GM21528 (cell line): ENCODE measurements around the gene GABRB3.

ENCODE experiments used
- ATAC-seq: cut with Tn5 transposase; IDR thresholded peaks from one replicate; pipeline ENCODE4 v1.9.1; 2021; ENCODE audit warnings: mild to moderate bottlenecking, moderate library complexity; ENCODE audit not compliant: unreplicated experiment, low FRiP score

The GABRB3 gene

DNA sequence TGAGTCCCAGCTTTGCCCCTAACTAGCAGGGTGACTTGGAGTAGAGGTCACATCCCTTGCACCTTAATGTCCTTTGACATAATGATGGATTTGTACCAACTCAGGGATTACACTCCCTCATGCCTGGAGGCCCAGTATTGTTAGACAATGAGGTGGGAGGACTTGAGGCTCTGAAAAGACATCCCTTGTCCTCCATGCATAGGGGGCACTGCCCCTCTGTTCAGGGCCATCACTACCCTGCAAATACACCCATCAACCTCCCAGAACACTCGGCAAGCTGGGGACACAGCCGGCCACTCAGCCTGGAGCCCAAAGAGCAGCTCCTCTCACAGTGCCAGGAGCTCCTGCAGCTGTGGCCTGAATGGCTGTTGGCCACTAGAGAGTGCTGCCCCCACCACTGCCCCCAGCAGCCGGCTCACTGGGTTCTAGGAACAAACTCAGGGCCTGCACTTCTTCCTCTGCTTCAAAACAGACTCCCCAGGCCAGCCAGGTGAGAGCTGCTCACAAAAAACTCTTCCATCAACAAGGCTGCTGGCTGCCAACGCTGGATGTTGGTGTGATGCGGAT, 90.2 kb downstream of the GABRB3 start:
- ATAC-seq = no peak

DNA sequence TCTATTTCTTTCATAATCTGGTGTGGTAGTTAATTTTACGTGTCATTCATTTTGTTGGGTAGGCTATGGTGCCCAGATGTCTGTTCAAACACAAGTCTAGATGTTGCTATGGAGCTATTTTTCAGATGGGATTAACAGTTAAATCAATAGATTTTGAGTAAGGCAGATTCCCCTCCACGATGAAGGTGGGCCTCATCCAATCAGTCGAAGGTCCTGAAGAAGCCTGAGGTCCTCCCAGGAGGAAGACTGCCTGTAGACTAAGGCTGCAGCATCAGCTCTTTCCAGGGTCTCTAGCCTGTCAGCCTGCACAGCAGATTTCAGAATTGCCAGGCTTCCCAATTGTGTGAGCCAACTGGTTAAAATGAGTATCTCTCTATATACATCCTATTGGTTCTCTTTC, 92.9 kb downstream of the GABRB3 start:
- ATAC-seq = no peak

DNA sequence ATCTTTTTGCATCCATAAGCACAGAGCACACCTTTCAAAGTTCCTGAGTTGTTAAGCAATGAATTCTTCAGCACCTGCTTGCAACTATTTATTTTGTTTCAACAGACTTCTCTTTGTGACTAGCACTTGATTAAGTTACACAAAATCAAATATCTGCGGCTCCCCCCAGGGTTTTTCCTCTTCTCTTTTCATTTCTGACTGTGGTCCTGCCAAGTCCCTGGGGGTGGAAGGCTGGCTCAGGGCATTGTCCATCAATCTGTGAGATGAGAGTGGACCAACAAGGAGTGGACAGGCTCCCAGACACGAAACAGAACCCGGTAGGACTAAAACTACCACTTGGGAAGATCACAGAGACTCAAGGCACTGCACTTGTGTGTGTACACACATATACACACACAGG, 96.8 kb downstream of the GABRB3 start:
- no peak for ATAC-seq

DNA sequence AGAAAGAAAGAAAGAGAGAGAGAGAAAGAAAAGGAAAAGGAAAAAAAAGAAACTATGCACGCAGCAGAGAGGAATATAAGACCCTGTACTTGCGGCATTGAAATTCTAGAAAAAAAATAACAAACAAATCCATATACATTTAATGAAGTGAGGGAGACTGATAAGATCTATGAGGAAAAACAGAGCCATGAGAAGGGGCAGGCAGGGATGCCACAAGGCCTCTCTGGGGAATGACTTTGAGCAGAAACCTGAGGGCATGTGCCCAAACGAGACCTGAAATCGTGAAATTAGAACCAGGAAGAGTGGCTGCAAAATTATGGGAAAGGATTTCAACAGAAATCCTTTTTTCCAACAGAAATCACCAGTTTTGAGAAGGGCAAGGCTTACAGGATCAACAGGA, 98.4 kb downstream of the GABRB3 start:
- no peak for ATAC-seq

DNA sequence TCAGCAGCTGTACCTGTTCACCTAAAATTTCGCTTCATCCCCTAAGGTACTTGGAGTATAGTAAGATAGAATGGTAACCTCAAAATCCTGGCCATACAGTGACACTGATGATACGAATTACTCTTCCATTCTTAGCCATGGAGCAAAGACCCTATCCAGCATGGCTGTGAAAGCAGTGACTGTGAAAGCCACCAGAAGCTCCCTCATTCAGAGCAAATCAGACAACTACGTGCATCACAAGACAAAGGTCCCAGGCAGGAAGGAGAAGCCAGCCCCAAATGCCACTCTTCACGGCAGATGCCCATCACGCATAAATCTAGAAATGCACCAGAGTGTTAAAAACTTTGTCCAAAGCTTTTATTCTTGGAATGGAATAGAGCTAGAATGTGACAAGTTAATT, 99.4 kb downstream of the GABRB3 start:
- ATAC-seq = no peak

DNA sequence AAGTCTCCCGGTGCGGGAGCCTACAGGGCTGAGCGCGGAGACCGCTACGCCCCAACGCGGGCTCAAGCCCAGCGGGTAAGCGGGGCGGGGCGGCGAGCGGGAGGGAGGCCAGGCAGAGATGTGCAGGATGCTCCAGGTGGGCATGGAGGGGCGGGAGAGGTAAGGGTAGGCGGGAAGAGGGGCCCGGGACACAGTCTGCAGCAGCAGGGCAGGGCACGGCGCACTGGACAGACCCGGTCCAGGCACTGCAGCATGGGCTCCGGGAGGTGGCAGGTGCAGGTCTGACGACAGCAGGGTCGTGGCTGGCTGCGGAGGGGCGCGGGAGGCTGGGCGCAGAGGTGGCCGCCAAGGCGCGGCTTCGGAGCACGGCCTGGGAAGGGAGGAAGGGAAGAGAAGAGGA, 102.8 kb downstream of the GABRB3 start:
- no peak for ATAC-seq

DNA sequence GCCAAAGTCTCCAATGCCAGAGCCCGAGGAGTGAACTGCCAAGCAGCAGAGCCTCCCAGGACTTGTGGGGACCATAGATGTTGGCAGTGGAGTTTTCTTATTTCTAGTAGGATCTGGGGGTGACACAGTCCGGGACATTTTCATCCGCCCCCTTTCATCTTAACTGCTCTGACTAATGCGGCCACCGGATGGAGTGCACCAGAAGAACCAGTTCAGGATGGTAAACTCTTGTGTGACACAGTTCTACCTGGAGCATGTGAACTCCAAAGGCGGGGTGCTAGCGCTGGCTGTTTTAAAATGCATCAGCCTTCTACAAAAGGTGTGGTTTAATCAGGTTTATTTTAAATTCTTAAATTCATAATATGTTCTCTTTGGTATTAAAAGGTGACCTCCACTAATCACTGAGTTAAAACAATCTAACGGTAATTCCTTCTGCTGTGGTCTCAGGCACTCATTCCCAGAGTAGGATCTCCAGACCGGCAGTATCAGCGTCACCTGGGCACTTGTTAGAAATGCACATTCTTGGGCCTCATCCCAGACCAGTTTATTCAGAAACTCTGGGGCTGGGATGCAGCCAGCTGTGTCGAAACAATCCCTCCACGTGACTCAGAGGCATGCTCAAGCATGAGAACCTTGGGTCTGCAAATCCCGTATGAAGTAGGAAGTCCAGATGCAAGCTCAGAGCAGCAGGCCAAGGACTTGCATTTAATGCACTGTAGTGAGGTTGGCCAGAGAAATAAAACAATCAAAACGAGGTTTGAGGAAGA, 105.5 kb downstream of the GABRB3 start:
- no peak for ATAC-seq

DNA sequence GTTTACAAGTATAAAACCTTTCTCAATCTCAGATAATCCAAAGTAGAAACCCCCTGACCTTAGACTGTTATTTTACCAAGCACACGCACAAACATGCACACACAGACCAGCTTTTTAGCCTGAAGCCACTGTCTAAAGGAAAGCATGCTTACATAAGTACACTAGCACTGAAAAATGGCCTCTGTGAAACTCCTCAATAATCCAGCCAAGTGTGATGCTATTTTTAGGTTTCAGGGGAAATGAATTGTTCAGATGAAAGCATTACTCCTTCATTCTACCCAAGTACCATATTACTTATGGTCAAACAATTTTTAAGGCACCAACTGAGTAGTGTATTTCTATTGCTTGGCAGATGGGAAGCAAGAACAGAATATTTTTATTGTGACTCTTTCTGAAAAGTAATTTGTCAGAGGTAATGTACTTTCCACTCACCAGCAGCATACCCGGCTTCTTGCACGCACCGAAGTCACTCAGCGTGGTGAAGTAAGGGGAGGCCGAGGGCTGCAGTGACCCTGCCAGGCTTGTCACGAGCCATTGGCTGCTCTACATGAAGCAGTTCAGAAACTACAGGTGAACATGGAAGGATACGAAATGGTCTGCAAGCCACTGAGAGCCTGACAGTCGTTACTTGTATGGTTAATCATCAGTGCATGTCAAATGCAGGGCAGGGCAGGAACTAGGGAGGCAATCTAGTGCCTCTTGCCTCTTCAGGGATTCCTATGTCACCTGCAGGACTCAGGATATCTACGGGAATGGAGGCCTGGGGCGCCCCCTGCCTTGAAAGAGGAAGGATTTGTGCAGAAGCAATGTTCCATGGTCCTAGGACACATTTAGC, 106.7 kb downstream of the GABRB3 start:
- ATAC-seq = no peak

DNA sequence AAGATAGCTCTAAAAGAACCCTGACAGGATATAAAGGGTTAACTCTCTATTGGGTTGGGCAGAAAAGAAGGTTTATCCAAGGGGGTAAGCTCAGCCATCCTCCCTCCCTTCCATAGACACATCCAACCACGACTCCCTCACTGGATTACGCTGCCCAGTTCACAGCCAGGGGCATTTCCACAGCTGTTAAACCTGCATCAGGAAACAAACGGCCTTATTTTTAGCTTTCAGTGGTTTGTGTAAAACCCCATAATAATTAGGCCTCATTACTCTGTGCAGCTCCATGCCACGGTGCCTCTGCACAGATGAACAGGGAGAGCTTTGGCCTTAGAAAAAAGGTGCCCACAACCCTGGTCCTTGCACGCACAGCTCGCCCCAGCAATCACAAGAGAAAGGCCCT, 110.6 kb downstream of the GABRB3 start:
- ATAC-seq = no peak

DNA sequence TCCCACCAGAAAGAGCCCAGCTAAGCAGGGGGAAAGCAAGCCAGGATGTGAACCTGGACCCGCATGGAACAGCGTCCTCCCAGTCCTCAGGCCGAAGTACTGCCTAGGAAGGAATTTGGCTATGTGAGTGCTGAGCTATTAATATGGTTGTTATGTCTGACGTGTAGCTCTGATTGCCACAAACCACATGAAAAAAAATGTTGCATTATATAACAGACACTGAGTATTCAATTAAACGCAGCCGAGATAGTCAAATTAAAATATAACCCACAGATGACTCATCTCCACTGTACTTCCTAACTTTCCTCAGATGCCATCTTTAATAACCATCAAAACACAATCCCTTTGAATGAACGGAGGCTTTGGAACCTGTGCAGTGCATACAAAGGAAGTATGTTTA, 111.1 kb downstream of the GABRB3 start:
- ATAC-seq = no peak

DNA sequence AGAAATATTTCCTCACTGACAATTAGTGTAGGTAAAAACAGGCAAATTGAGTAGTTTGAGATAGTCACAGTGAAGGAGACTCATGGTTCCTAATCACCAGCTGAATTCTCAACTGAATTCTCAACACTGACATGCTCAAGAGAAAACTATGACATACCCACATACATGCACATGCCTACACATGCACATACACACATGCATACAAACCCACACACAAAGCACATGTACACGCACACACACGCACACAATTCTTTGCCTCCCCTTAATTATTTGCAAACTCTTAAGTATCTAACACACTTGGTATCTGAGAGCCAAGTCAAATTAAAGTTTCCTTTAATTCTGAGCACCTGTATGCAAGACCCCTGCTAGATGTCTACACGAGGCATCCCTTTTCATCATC, 111.8 kb downstream of the GABRB3 start:
- no peak for ATAC-seq

DNA sequence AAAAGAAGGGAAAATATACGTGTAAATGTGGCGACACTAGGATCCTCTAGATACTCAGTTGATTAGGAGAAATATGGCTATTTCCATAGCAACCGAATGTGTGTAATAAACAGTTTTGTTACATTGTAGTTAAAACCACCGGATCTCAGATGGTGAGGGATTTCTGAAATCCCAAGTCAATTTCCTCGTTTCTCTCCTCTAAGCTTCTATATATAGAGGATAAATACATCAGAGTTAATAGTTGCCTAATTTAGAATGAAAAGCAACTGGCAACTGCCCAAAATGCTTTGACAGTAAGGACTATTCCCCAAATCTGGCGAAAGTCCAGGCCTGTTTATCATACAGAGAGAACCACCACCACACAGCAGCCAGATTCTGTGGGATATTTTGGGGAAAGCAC, 112.6 kb downstream of the GABRB3 start:
- no peak for ATAC-seq

DNA sequence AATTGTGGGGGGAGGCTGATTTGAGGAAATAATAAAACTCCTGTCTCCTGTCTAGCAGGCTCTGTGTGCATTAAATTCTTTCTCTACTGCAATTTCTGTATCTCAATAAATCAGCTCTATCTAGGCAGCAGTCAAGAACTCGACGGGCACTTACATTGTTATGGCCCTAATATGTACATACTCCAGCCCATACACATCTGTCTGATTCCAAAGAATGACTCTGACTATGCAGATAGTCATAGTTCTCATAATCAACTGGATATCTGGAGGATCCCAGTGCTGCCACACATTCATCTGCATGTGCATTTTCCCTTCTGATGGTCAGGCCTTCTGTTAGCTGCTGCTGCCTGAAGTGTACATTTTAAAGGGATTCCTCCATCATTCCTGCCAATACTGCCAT, 114.6 kb downstream of the GABRB3 start:
- no peak for ATAC-seq

DNA sequence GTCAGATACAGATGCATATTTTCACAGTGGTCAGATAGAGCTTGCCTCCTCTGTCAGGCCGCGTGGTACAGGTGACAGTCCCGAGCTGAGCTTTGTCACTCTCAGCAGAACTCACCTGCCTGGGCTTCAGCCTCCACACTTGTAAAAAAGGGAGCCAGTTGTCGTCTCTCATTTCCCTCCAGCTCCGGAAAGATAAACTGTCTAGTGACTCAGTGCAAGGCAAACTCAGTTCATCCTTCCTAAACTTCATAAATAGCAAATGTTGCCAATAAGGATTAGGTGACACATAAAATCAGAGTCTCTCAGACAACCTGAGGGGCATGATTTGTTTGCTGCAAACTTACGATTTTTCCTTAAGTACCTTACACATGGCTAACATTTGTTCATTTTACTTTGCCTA, 116.8 kb downstream of the GABRB3 start:
- no peak for ATAC-seq

DNA sequence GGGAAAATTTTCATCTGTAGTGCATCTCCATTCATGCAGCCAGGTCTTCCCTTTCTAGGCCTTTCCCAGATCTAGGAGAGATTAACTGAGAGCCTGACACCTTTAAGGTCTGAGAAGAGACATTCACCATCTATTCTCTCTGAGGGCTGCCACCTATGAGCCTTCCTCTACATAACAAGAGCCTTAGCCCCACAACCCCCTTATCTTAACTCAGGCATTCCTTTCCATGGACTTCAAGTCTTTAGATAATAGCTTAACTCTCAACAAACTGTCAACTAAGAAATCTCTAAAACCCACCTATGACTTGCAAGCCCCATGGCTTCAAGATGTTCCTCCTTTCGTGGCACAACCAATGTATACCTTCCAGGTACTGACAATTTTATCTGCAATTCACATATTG, 121.0 kb downstream of the GABRB3 start:
- ATAC-seq = no peak

DNA sequence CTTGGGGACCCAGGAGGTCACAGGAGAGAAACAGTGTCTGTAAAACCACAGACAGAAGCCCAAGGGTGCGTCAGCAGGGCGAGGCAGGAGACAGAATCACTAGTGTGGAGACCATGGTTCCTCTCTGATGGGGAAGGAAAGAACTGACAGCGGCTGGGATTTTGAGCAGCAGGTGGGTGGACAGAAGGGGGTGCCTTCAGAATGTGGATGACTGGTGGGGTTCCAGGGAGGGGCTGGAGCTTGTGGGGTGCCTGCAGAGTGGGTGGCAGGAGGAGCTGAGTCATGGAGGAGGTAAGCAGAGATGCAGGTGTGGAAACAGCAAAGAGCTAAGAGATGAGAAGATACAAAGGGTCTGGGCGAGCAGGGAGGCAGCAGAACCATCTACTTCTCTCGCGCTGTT, 124.2 kb downstream of the GABRB3 start:
- no peak for ATAC-seq

DNA sequence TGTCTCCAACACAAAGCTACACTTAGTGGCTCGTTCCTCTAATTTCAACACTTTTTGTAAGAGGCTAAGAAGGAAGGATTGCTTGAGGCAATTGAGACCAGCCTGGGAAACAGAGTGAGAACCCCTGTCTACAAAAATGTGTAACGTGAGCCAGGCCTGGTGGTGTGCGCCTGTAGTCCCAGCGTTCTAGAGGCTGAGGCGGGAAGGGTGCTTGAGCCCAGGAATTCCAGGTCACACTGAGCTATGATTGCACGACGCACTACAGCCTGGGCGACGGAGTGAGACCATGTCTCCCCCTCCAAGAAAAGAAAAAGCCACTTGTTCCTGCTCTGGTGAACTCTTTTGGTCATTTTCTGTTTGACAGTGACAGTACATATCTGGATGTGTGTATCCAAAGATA, 127.9 kb downstream of the GABRB3 start:
- ATAC-seq = no peak

DNA sequence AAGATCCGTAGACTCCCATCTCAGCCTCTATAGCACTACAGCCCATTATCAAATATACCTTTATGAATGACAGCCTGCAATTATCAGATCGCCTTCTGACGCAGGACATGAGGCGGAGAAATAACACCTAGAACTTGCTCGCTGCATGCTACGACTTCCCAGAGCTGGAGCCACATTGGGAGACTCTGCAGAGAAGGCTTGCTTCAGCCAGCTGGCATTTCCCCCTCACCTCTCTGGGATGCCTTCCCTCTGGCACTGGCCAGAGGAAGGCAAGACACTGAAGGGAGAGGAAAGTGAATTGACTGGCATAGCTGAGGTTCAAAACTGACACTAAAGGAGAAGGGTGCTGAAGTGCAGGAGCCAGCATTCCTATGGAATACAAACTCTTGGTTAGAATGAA, 131.7 kb downstream of the GABRB3 start:
- ATAC-seq = no peak

DNA sequence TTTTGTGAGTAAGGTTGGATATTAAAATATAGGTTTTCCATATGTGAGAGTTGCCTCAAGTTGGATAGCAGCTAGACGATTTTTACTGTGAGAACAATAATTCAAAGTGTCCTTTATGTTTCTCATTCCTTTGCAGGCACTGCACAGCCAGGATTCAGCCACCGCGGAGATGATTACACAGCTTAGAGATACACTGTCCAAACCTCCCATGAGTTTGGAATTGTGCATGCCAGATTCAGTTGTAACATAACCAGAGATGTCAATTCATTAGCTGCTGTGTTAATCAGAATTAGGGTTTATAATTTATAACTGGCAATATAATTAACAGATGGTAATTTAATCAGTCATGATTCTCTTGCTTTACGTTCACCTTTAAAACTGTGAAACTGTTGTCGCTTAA, 132.3 kb downstream of the GABRB3 start:
- no peak for ATAC-seq

DNA sequence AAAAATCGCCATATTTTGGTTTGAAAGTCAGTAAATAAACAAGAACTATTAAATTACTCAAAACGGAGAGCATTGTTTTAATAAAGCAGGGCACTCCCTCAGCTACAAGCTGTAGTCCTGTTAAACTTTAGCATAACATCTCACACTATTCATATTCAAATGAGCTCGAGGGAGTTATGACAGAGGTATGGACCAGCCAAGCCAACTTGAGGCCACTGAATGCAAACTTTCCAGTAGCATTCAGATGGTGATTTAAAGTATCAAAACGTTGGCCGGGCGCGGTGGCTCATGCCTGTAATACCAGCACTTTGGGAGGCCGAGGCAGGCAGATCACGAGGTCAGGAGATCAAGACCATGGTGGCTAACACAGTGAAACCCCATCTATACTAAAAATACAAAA, 132.9 kb downstream of the GABRB3 start:
- no peak for ATAC-seq

DNA sequence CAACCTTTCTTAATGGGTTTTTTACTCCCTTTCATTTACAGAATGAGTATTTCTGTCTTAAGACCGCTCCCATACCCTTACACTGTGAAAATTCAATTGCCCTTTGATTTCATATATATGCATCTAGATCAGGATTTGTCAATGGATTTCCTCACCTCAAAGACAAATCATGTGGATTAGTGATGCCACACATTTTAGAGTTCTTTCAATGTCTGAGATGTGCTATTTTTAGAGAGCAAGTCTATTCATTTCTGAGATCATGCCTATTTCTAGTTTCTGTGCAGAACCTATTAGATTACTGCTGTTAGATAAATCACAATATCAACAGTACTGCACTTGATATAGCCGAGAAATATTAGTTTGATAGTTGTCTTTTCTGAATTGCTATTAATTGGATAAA, 137.3 kb downstream of the GABRB3 start:
- no peak for ATAC-seq

DNA sequence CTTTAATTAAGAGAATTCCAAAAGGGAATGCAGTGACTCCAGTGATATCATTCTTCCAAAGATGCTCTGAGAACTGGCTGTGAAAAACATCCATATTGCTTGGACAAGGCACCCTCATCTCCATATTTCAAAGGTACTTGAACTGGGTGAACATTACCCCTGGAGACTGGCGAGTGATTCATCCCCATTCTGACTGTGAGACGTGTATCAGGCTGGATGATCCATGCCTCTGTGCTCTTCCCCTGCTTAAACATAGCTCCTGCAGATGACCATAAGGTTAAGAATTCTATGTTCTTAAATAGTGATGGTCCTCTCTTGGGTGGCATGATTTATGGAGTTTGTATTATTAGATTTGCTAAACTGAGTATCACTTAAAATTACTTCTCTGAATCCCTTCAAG, 137.8 kb downstream of the GABRB3 start:
- ATAC-seq = no peak
